IMR-90 (cell line): ENCODE results near the gene RCE1.

Experiments used
- CEBPB ChIP-seq: IDR thresholded peaks from 2 replicates; pipeline ENCODE4 v1.6.1; 2012; ENCODE audit warnings: low read depth, low read length, improper control_type of control experiment
- FOS ChIP-seq: fragments of 150-350 bp; IDR thresholded peaks from 2 replicates; pipeline ENCODE4 v1.6.1; 2016; ENCODE audit warnings: low read depth, low read length
- MAFK ChIP-seq: IDR thresholded peaks from 2 replicates; pipeline ENCODE4 v1.6.1; 2012; ENCODE audit warnings: low read depth, low read length, improper control_type of control experiment
- MXI1 ChIP-seq: IDR thresholded peaks from 2 replicates; pipeline ENCODE4 v1.6.1; 2012; ENCODE audit warnings: low read depth, mild to moderate bottlenecking, low read length, moderate library complexity, borderline replicate concordance
- NFE2L2 ChIP-seq: fragments of 150-350 bp; IDR thresholded peaks from 2 replicates; pipeline ENCODE4 v1.6.1; 2016; ENCODE audit warnings: low read depth, mild to moderate bottlenecking, low read length
- POLR2A ChIP-seq: IDR thresholded peaks from 2 replicates; pipeline ENCODE4 v1.6.1; 2012; ENCODE audit warnings: mild to moderate bottlenecking, low read depth, low read length
- RAD21 ChIP-seq: IDR thresholded peaks from 2 replicates; pipeline ENCODE4 v1.6.1; 2012; ENCODE audit warnings: low read length, improper control_type of control experiment
- RCOR1 ChIP-seq: IDR thresholded peaks from 2 replicates; pipeline ENCODE4 v1.6.1; 2012; ENCODE audit warnings: mild to moderate bottlenecking, low read length, improper control_type of control experiment; ENCODE audit not compliant: insufficient replicate concordance
- TF ChIP-seq, protein P1 (sequence below): conservative IDR thresholded peaks from 2 replicates; pipeline ENCODE4 v1.5.1; 2012; ENCODE audit warnings: mild to moderate bottlenecking, low read depth, low read length, improper control_type of control experiment

DNA sequence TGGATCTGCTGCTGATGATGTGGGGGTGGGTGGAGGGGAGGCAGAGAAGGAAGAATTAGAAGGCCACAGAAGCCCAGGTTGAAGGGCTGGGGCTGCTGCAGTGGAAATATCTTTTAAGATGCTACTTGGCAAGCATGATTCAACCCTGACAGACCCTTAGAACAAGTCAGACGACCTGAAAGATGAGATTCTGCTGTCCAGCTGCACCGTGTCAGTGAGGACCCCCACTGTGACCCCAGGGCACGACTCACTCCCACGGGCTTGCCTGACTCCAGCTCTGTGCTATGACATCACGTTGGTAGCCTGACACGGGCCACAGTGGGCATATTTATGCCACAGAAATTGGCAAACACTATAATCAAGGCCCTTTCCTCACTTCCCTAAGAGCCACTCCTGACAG is 49.7 kb downstream of the RCE1 start:
- TF ChIP-seq MXI1 (no peak), CEBPB (no peak), NFE2L2 (no peak), RAD21 (no peak), FOS (no peak), RCOR1 (no peak), MAFK (no peak), POLR2A (no peak)
- TF ChIP-seq, protein P1, sequence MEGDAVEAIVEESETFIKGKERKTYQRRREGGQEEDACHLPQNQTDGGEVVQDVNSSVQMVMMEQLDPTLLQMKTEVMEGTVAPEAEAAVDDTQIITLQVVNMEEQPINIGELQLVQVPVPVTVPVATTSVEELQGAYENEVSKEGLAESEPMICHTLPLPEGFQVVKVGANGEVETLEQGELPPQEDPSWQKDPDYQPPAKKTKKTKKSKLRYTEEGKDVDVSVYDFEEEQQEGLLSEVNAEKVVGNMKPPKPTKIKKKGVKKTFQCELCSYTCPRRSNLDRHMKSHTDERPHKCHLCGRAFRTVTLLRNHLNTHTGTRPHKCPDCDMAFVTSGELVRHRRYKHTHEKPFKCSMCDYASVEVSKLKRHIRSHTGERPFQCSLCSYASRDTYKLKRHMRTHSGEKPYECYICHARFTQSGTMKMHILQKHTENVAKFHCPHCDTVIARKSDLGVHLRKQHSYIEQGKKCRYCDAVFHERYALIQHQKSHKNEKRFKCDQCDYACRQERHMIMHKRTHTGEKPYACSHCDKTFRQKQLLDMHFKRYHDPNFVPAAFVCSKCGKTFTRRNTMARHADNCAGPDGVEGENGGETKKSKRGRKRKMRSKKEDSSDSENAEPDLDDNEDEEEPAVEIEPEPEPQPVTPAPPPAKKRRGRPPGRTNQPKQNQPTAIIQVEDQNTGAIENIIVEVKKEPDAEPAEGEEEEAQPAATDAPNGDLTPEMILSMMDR = no peak
